ENCODE measurements around the gene RACGAP1.
"Not testable (repeated sequence)": the region's sequence is repeated elsewhere in the genome, so short reads cannot be mapped to it uniquely, and the experiment has no call there.

Gene RACGAP1

GRCh38 chr12:50055831-50056638 is 30.7 kb upstream of the RACGAP1 start:
- DNase-seq (ENCODE audit: low spot score): peak; percentile 47

DNA sequence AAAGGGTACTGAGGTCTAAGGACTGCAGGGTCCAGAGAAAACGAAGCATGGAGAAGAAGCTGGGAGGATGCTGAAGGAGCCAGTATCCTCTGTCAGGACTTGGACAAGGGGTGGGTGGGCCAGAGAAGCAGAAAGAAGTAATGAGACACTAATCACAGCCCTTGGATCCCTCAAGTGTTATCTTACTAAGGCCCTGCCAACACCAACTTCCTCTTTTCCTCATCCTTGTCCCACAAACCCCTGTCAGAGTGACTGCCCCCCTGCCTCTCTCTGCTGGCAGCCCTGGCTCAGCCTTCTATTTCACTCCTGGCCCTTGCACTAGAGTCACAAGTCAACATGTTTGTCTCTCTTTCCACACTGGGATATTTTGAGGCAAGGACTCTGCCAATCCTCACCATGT is 28.3 kb upstream of the RACGAP1 start:
- no peak for DNase-seq (ENCODE audit: low spot score)

- DNase-seq (ENCODE audit: low spot score): no peak
Observed at GRCh38 chr12:50052964-50053363, 27.7 kb upstream of the RACGAP1 start.

DNA sequence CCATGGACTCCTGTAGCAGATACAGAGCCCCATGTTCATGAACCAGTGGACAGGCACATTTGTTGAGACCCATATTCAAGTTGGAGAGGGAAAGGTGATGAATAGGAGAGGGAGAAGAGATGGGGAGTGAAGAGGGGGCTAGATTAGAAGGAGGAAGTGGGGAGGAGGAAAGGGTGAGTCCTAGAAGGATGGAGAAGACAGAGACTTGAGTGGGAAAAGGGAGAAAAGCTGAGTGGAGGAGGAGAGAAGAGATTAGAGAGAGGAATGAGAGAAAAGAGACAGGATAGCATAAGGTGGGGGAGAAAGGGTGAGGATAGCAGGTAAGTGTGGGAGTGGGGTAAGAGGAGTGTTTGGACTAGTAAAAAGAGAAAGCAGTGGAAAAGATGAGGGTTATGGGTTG is 27.2 kb upstream of the RACGAP1 start:
- no peak for DNase-seq (ENCODE audit: low spot score)

- DNase-seq (ENCODE audit: low spot score): no peak
Observed at GRCh38 chr12:50051101-50051806, 26.0 kb upstream of the RACGAP1 start.

DNA sequence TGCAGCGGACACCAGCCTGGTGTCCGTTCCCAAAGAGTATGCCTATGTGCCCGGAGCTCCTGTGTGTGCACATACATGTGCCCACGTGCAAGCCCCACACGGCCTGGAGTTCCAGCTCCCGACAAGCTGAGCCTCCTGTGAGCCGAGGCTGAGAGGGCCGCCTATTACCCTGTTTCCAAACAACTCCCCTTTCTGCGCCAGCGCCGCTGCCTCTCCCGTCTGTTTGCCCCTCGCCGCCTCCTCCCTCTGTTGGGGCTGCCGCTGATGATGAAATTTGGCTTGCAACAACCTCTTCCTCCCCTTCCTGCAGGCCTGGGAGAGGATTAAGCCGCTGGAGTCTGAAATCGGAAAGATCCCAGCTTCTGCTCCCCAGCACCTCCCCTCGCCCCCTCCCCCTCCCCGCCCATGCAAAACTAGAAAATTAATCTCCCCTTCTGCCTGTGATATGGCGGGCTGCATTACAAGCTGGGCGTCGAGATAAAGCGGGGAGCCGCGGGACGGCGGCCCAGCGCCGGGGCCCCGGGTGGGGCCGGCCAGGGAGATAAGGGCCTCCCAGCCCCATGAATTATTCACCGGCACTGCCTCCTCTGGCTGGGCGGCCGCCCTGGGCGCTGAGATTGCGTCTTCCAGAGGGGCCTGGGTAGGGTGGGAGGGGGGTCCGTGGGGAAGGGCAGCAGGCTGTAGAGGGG is 25.3 kb upstream of the RACGAP1 start:
- DNase-seq (ENCODE audit: low spot score): no peak

DNA sequence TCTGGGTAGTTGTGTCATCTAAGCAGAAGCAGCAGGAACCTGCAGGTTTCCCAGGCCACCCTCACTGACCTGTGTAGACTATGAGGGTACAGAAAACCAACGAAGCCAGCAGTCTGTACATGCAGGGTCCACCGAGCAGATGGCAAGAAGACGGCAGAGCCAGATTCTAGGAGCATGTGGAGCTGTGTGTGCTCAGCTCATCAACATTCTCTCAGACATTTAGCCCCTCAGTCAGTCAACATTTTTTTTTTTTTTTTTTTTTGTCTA is 24.8 kb upstream of the RACGAP1 start:
- no peak for DNase-seq (ENCODE audit: low spot score)

DNA sequence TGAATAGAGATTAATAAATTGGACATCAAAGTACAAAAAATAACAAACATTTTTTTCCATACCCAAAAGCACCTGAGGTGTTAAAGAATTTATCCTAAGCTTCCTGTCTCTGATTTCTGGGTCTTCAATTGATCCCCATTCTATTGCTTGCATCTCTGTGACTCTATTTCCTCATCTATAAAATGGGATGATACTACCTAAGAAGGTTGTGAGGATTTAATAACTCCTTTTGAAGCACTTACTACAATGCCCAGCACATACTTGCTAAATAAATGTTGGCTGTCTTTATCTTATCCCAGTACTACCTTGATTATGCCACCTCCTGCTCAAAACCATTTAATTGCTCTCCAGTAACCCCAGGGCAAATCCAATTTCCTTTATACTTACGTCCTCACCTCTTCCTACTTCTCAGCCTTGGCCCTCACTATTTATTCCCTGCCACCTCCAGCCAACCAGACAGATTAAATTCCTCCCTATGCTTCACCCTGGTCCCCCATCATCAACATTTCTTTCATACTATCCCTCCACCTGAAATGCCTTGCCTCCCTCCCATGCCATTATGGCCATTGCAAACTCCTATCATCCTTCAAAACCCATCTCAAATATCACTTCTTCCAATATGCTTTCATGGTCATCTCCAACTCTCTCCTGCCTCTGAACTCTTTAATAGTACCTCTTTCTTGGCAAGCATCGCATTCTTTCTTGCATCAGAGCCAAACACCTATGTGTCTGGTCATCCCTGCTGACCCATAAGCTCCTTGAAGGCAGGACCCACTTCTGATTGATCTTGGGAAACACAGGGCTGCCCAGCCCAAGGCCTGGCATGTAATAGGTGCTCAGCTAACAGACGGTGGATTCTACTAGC is 24.2 kb upstream of the RACGAP1 start:
- no peak for DNase-seq (ENCODE audit: low spot score)

DNA sequence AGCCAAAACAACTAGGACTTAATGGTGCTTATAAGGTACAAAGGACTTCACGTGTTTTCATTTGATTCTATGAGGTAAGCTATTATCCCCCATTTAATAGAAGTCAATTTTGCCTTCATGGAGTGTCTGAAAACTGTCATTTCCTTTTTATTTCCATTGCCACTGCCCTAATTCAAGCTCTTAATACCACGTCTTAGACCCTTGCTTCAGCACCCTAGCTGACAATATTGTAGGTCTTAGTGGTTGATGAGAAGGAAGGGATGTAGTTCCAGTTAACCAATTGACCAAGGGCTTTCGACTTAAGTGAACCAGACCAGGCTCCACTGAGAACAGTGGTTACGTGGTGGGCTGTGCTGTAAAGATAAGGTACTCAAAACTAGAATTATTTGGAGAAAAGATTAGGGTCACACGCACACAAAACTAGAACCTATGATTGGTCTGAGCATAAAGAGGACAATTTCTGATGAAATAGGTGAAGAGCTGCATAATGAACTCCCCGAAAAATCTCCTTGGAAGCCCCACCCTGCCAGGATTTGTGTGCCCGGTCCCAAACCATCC is 22.5 kb upstream of the RACGAP1 start:
- no peak for DNase-seq (ENCODE audit: low spot score)

DNA sequence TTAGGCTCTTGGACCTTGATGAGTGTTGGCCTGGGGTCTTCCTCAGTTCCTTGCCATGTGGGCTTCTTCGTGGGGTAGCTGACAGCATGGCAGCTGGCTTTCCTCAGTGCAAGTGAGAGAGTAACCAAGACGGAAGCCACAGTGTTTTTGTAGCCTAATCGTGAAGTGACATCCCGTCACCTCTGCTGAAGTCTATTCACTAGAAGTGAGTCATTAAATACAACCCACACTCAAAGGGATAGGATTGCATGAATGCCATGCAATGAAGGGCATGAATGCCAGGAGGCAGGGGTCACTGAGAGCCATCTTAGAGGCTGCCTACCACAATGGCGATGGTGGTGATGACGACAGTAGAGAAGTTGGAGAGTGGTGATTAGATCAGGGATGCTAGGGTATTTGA is 18.6 kb upstream of the RACGAP1 start:
- no peak for DNase-seq (ENCODE audit: low spot score)

DNA sequence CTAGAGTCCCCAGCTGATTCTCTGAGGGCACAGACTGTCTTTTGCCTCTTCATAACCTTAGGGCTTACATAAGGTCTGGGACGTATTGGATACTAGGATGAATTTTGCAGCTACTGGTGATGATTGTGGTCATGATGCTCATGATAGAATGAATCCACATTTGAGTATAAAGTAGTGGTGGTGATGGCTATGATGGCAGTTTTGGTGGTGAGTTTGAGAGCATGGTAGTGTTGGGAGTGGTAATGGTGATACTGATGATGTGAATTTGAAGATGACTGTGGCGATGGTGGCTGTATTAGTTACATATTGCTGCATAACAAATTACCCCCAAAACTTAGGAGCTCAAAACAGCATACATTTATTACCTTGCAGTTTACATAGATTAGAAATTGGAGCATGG is 18.0 kb upstream of the RACGAP1 start:
- no peak for DNase-seq (ENCODE audit: low spot score)

DNA sequence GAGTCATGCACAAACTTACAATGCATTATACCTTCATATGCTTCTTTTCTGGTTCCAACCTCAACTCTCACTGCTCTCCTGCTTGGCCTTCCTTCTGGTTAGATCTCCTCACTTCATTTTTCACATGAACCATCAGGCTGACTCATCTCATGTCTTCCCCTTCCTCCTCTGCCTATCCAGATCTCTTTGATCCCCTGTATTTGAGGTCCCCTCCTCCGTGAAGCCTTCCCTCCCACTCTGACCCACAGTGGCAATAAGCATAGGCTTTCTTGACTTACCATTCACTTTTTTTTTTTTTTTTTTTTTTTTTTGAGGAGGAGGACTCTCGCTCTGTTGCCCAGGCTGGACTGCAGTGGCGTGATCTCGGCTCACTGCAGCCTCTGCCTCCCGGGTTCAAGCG is 17.4 kb upstream of the RACGAP1 start:
- DNase-seq (ENCODE audit: low spot score): no peak

- DNase-seq (ENCODE audit: low spot score): no peak
Observed at GRCh38 chr12:50041962-50042361, 16.7 kb upstream of the RACGAP1 start.

DNA sequence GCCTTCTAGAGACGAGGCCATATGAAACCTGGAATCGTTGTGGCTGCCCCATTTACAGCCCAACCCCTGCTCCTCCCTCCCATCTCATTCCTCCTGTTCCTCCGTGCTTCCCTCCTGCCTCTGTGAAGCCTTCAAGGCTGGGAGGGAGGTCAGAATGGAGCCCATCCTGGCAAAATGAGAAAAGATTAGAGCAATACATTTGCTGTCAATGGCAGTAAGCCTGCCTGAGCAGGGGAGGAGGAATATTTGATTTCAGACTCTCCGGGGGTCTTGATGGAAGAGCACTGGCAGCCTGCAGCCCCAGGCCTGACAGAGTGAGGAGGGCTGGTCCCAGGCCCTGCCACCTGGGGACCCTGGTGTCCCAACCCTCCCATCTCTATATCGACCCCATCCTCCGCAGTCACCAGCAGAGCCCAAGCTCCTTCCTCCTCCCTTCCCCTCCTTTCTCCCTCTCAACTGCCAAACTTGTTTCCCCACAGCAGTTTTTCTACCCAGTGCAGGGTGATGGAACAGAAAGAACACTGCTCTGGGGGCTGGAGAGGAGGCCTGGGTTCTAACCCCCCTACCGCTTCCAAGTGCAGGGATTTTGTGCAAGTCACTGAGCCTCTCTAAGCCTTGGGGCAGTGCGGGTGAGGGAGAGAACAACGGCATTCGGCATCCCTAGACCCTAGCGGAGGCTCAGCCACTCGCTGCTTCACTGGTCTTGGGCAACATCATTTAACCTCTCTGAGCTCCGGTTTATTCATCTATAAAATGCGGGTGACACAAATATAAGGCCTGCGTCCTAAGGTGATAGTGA is 16.0 kb upstream of the RACGAP1 start:
- no peak for DNase-seq (ENCODE audit: low spot score)

DNA sequence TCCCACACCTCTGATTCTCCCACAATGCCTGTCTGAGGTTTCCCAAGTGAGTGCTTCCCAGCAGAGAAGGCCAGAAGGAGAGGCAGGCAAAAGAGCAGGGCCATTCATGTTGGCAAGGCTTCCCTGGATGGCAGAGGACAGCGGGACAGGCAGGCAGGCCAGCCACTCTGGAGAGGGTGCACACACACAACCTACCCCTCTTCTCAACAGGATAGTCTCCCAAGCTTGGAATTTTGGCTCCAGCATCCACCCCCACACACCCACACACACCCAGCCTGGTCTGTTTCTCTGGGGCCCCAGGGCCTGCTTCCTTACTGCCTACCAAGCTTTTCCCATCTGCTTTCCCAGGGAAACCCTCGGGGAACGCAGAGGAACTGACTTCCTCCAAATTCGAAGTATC is 15.4 kb upstream of the RACGAP1 start:
- DNase-seq (ENCODE audit: low spot score): no peak

DNA sequence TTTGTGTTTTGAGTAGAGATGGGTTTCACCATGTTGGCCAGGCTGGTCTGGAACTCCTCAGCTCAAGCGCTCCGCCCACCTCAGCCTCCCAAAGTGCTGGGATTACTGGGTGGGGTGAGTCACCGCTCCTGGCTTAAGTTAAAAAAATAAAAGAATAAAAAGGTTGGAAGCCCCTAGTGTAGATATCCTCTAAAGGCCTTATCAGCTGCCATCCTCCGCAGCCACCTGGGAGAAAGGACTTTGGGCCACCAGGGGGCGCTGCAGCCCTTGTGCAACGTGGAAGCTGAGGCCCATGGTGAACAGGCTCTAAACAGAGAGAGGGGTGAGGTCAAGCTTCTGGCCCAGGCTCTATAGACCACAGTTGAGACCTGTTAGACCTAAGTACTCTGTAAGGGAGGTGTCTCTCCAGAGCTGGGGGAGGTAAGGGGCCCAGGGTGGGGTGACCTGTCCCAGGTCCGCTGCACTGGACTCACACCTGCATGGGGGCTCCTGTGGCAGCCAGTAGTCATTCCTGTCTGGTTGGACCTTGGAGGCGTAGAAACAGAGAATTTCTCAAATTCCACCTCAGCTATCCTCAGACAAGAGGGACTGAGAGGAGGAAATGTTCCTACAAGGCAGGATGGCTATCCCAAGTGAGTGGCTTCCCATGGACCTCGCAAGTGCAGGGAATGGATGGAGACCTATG is 14.0 kb upstream of the RACGAP1 start:
- peak; percentile 78 for DNase-seq (ENCODE audit: low spot score)

GRCh38 chr12:50038336-50038735 is 13.0 kb upstream of the RACGAP1 start:
- DNase-seq (ENCODE audit: low spot score): no peak

DNA sequence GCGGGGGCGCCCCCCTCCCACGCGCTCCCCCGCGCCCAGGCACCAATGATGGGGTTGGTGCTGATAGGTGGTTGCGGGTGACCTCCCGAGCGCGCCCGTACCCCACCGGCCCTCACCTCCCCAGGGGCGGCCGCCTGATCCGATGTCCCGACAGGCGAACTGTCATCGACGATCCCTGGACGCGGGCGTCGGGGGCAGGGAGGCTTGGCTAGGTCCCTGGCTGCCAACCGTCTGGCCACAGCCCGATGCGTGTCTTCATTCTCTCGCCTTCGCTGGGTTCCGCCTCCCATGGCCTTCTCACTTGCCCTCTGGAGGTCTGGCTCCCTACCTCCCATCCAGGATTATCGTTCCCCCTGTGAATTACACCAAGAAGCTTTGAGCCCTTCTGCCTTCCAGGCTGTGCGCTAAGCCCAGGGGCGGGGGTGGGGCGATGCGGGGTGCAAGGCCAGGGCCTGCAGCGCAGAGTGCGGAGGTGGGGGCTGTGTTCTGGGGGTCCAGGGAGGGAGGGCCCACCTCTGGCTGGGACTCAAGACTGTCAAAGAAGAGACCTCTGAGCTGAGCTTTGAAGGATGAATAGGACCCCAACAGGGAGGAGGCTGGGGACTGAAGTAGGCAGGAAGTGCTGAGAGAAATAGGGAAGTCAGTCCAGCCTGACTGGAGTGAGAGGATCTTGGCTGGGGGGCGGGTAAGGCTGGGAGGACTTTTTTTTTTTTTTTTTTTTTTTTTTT is 7.7 kb upstream of the RACGAP1 start:
- DNase-seq (ENCODE audit: low spot score): no peak

DNA sequence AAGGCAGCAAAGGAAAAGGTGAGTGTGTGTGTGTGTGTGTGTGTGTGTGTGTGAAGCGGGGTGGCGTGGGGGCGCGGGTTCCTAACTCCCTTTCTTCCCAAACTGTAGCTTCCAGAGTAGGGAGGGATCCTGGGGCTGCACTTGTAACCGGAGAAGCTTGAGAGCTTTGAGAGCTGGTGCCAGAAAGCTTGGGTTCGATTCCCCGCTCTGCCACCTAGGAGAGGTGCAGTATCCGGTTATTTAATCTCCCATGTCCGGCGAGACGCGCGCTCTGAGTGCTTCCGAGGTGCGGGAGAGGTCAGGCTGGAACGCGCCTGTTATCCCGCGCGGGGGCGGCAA is 7.2 kb upstream of the RACGAP1 start:
- no peak for DNase-seq (ENCODE audit: low spot score)

DNA sequence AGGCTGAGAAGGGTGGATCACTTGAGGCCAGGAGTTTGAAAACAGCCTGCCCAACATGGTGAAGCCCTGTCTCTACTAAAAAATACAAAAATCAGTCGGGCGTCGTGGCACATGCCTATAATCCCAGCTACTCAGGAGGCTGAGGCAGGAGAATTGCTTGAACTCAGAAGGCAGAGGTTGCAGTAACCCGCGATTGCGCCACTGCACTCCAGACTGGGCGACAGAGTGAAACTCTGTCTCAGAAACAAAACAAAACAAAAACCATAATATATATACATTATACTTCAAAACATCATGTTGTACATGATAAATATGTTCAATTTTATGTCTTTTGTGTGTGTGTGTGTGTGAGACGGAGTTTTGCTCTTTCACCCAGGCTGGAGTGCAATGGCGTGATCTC is 5.2 kb upstream of the RACGAP1 start:
- DNase-seq (ENCODE audit: low spot score): not testable (repeated sequence)
